LNCaP clone FGC (cell line): Measurements from ENCODE around the gene LIPG.

Experiments
- DNase-seq: peaks from one replicate; pipeline ENCODE4 v3.0.0-alpha.2; 2011; ENCODE audit warnings: low read depth
- H3K4me3 ChIP-seq: 2 replicates; pipeline ENCODE4 v1.5.1; 2011; ENCODE audit warnings: mild to moderate bottlenecking, low read depth, low read length, control low read depth
- CTCF ChIP-seq: IDR thresholded peaks from 2 replicates; pipeline ENCODE4 v1.5.1; 2012; ENCODE audit warnings: mild to moderate bottlenecking; ENCODE audit not compliant: control insufficient read depth, insufficient read depth; ENCODE audit errors: extremely low read depth

The LIPG gene

GRCh38 chr18:49597157-49597931, 35.5 kb downstream of the LIPG start:
- no peak for DNase-seq
- H3K4me3 ChIP-seq = no peak overlapping the region
- TF ChIP-seq CTCF = no peak

GRCh38 chr18:49601211-49601610, 39.4 kb downstream of the LIPG start:
- no peak for DNase-seq
- no peak for TF ChIP-seq CTCF

DNA sequence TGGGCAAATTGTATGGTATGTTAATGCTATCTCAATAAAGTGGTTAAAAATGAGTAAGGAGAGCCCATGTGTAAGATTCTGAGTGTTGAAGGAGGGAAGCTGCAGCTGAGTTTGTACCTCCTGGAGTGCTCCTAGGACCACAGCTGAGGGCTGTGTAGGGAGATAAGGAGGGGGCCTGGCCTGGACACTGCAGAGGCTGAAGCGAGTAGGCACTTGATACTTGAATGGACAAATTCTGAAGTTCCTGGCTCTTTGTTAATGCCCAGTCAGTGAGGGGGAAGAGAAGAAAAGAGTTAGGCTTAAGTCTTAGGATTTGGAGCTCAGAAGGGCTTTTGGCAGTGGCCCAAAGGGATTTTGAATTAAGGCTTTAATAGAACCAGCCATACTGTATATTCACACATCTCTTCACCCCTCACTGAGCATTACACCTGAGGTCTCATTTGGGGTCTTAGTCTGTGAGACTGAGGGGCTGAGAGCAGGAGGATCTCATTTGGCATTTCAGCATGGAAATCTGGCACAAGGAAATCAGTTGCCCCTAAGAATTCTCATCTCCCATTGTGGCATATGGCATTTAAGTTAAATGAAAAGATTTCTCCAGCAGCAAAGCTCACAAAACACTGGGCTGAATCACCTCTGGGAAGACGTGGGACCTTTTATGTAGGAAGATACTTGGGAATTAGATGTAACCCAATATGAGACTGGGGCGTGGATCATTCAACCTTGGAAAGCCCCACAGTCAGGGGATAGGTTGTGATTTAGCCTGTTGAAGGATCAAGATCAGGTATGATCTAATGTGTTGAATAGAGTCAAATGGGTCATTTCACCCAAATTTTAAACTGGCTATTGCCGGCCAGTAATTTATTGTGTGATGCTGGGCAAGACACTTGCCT, 46.8 kb downstream of the LIPG start:
- DNase-seq = no peak
- no peak overlapping the region for H3K4me3 ChIP-seq
- no peak for TF ChIP-seq CTCF

More at GRCh38 chr18:49601211-49601610, 39.4 kb downstream of the LIPG start:
- H3K4me3 ChIP-seq = no peak overlapping the region

GRCh38 chr18:49609256-49610021, 47.6 kb downstream of the LIPG start:
- no peak for DNase-seq
- H3K4me3 ChIP-seq = no peak overlapping the region
- TF ChIP-seq CTCF = no peak

DNA sequence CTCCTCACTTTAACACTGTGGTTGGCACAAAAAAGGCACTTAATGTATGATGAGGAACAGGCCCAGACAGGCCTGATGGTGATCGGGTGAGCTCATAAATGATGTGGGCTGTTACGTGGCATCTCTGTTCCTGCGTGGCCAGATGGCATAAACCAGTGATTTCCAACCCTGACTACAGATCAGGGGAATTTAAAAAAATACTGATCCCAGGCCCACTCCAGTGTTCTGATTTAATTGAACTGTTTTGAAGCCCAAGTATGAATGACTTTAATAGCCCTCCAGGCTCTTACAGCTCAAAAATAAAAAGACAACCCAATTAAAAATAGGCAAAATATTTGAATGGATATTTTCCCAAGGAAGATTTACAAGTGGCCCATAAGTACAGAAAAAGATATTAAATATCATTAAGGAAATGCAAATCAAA, 48.2 kb downstream of the LIPG start:
- DNase-seq = no peak
- no peak overlapping the region for H3K4me3 ChIP-seq
- TF ChIP-seq CTCF = no peak

- no peak for TF ChIP-seq CTCF
- no peak overlapping the region for H3K4me3 ChIP-seq
- no peak for DNase-seq
Observed at GRCh38 chr18:49611316-49611715, 49.5 kb downstream of the LIPG start.
